AG09309 (cell line): ENCODE measurements around the gene SHC4.

Experiments used
- DNase-seq: peaks from one replicate; pipeline ENCODE4 v3.0.0-alpha.2; 2010; ENCODE audit warnings: low read depth
- H3K4me3 ChIP-seq: 2 replicates; pipeline ENCODE4 v1.5.1; 2011; ENCODE audit warnings: mild to moderate bottlenecking, low read depth, low read length, moderate library complexity; ENCODE audit not compliant: control insufficient read depth
- CTCF ChIP-seq: IDR thresholded peaks from 2 replicates; pipeline ENCODE4 v1.5.1; 2011; ENCODE audit warnings: mild to moderate bottlenecking, low read depth, low read length, inconsistent platforms; ENCODE audit not compliant: insufficient read depth, control insufficient read depth; ENCODE audit errors: missing control alignments

The SHC4 gene

GRCh38 chr15:48850648-48851047 lies 113.1 kb downstream of the SHC4 start:
- TF ChIP-seq CTCF: no peak
- no peak overlapping the region for H3K4me3 ChIP-seq
- no peak for DNase-seq

- H3K4me3 ChIP-seq: no peak overlapping the region
- TF ChIP-seq CTCF: no peak
- DNase-seq: no peak
Observed at GRCh38 chr15:48845123-48845522, 118.6 kb downstream of the SHC4 start.

- no peak for DNase-seq
- no peak for TF ChIP-seq CTCF
- no peak overlapping the region for H3K4me3 ChIP-seq
Observed at GRCh38 chr15:48842501-48842900, 121.2 kb downstream of the SHC4 start.

GRCh38 chr15:48834756-48835155 lies 129.0 kb downstream of the SHC4 start:
- no peak for TF ChIP-seq CTCF
- DNase-seq: no peak
- no peak overlapping the region for H3K4me3 ChIP-seq

- no peak overlapping the region for H3K4me3 ChIP-seq
- TF ChIP-seq CTCF: no peak
- no peak for DNase-seq
Observed at GRCh38 chr15:48833526-48834239, 130.0 kb downstream of the SHC4 start.

GRCh38 chr15:48832648-48833047 lies 131.1 kb downstream of the SHC4 start:
- DNase-seq: no peak
- no peak overlapping the region for H3K4me3 ChIP-seq
- TF ChIP-seq CTCF: no peak
